Stimulated activated CD4-positive, alpha-beta T cell treated with anti-CD3 and anti-CD28 coated beads, TNF-alpha, amount 100 ng/mL, for 48 hours (primary cell): Measurements from ENCODE around the gene LIMA1.

Experiments
- DNase-seq, 3 donors: peaks; one replicate each; pipeline ENCODE4 v3.0.0-alpha.2; 2020; ENCODE audit warnings: low read depth in 3 of 3

Gene LIMA1

GRCh38 chr12:50132505-50133135, 150.7 kb downstream of the LIMA1 start:
- DNase-seq: no peak

- no peak for DNase-seq
Observed at GRCh38 chr12:50129290-50129689, 154.0 kb downstream of the LIMA1 start.

GRCh38 chr12:50127546-50127945, 155.8 kb downstream of the LIMA1 start:
- DNase-seq: no peak
